NCI-H2171 (cell line): ENCODE results near the gene ALPL.

Experiments used
- DNase-seq: peaks from one replicate; lab custom pipeline; 2025; lab: John Stamatoyannopoulos, UW

ALPL gene

GRCh38 chr1:21576031-21576797, 67.0 kb downstream of the ALPL start:
- no peak for DNase-seq

GRCh38 chr1:21576798-21577187, 67.6 kb downstream of the ALPL start:
- DNase-seq, result no peak

GRCh38 chr1:21577324-21577723, 68.1 kb downstream of the ALPL start:
- DNase-seq, result no peak

GRCh38 chr1:21577933-21578332, 68.7 kb downstream of the ALPL start:
- DNase-seq, result no peak

GRCh38 chr1:21579791-21580190, 70.6 kb downstream of the ALPL start:
- DNase-seq, result no peak

GRCh38 chr1:21584096-21584495, 74.9 kb downstream of the ALPL start:
- DNase-seq, result no peak

- no peak for DNase-seq
Observed at GRCh38 chr1:21585037-21585436, 75.8 kb downstream of the ALPL start.

GRCh38 chr1:21586222-21586621, 77.0 kb downstream of the ALPL start:
- no peak for DNase-seq

GRCh38 chr1:21586846-21587601, 77.8 kb downstream of the ALPL start:
- DNase-seq, result no peak

GRCh38 chr1:21587602-21587953, 78.4 kb downstream of the ALPL start:
- DNase-seq, result peak; percentile 67

GRCh38 chr1:21589618-21590017, 80.4 kb downstream of the ALPL start:
- no peak for DNase-seq

GRCh38 chr1:21590126-21590880, 81.1 kb downstream of the ALPL start:
- peak; percentile 63 for DNase-seq

- no peak for DNase-seq
Observed at GRCh38 chr1:21590934-21591333, 81.7 kb downstream of the ALPL start.

GRCh38 chr1:21592086-21592865, 83.1 kb downstream of the ALPL start:
- DNase-seq, result no peak

GRCh38 chr1:21593231-21593630, 84.0 kb downstream of the ALPL start:
- no peak for DNase-seq

- DNase-seq, result no peak
Observed at GRCh38 chr1:21594501-21594900, 85.3 kb downstream of the ALPL start.

GRCh38 chr1:21594935-21595897, 86.0 kb downstream of the ALPL start:
- peak; percentile 31 for DNase-seq

GRCh38 chr1:21596174-21596573, 87.0 kb downstream of the ALPL start:
- DNase-seq, result no peak

- no peak for DNase-seq
Observed at GRCh38 chr1:21596628-21597027, 87.4 kb downstream of the ALPL start.

GRCh38 chr1:21597753-21598152, 88.5 kb downstream of the ALPL start:
- DNase-seq, result no peak

GRCh38 chr1:21598417-21598816, 89.2 kb downstream of the ALPL start:
- no peak for DNase-seq
